HG03342 (cell line): ENCODE results near the gene KRTAP9-3.
"Not testable (repeated sequence)": the region's sequence is repeated elsewhere in the genome, so short reads cannot be mapped to it uniquely, and the experiment has no call there.

Experiments used
- ATAC-seq: cut with Tn5 transposase; IDR thresholded peaks from one replicate; pipeline ENCODE4 v1.9.1; 2021; ENCODE audit warnings: mild to moderate bottlenecking, moderate library complexity; ENCODE audit not compliant: unreplicated experiment

Gene KRTAP9-3

DNA sequence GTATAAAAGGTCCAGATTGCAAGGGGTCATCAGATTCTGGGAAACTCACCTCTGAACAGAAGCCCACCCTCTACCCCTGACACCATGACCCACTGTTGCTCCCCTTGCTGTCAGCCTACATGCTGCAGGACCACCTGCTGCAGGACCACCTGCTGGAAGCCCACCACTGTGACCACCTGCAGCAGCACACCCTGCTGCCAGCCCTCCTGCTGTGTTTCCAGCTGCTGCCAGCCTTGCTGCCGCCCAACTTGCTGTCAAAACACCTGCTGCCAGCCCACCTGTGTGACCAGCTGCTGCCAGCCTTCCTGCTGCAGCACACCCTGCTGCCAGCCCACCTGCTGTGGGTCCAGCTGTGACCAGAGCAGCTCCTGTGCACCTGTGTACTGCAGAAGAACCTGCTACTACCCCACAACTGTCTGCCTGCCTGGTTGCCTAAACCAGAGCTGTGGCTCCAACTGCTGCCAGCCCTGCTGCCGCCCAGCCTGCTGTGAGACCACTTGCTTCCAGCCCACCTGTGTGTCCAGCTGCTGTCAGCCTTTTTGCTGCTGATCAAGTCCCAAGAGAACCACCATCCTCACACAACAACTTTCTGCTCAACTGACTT, 17.5 kb downstream of the KRTAP9-3 start, which contains the start of gene KRTAP9-4:
TSS of gene KRTAP9-4 (plus strand) at position 51 of the 604 bp plus-strand sequence. CDS start at position 85, 34 bp downstream.
- not testable (repeated sequence) for ATAC-seq

DNA sequence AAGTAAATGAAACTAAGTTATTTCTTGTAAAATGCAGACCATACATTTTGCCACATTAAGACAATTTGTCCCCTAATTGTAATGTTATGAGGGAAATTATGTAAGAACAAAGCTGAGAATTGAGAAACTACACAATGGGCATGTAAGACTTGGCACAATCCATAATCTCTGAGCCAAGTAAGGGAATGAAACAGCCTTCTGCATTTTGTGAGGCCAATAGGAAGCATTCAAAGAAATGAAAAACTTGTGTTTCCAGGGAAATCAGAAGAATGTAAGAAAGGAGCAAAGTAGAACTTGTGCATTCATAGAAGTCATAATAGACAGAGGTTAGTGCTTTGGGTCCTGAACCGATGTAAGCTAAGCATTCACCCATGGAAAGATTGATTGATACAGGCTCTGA, 19.0 kb downstream of the KRTAP9-3 start:
- no peak for ATAC-seq

DNA sequence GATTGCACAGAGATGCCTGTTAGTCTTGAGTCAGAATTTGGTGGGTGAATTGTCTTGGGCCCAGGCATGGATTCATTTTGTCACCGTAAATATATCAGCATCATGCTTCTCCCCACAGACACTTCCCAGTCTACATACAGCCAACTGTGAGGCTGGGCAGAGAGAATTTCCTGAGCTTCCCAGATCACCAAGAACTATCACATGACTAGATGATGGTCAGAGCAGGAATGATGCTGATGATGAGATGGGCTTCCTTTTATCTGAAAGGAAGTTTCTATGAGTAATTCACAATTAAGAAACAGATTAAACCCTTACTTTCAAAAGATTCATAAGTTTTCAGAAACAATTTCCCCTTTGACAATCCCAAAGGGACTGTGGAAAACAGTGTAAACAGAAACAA, 22.6 kb downstream of the KRTAP9-3 start:
- ATAC-seq = no peak

DNA sequence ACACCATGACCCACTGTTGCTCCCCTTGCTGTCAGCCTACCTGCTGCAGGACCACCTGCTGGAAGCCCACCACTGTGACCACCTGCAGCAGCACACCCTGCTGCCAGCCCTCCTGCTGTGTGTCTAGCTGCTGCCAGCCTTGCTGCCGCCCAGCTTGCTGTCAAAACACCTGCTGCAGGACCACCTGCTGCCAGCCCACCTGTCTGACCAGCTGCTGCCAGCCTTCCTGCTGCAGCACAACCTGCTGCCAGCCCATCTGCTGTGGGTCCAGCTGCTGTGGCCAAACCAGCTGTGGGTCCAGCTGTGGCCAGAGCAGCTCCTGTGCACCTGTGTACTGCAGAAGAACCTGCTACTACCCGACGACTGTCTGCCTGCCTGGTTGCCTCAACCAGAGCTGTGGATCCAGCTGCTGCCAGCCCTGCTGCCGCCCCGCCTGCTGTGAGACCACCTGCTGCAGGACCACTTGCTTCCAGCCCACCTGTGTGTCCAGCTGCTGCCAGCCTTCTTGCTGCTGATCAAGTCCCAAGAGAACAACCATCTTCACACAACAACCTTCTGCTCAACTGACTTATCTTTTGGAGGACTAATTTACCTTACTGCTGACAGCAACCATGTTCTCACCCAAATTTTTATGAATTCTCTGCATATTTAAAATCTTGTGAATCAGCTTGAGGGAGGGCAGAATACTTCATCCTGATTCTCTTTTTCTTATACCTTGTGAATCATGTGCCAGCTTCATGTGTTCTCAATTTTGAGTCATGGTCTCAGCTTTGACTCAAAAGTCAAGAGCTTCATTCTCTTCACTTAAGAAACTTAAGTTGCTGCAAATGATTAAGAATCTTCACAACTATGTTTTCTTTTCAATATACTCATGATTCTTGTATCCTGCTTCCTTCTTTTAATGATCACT, 23.4 kb downstream of the KRTAP9-3 start, which contains the start of gene KRTAP9-9:
TSS of gene KRTAP9-9 (plus strand) at position 4 of the 910 bp plus-strand sequence.
- not testable (repeated sequence) for ATAC-seq

DNA sequence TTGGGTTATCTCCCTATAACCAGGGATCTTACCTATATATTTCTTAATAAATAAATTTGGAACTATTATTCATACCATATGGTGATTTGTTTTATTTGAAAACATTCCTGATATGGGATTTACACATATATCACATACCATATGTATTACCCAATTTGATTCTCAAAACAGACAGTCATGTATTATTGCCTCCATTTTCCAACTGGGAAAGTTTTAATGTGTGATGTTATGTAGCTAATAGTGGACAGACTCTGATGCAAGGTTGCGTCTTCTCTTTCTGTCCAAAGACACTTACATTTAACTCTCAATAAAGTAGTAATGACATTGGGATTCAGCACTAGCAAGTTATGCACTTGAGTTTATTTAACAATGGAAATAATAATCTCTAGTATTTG, 24.0 kb downstream of the KRTAP9-3 start:
- ATAC-seq = no peak

DNA sequence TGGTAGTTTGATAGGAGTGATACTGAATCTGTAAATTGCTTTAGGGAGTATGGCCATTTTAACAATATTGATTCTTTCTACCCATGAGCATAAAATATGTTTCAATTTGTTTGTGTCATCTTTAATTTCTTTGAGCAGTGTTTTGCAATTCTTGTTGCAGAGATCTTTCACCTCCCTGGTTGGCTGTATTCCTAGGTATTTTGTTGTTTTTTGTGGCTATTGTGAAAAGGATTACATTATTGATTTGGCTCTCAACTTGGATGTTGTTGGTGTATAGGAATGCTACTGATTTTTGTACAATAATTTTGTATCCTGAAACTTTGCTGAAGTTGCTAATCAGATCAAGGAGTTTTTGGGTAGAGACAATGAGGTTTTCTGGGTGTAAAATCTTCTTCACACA, 26.2 kb downstream of the KRTAP9-3 start:
- ATAC-seq = no peak

DNA sequence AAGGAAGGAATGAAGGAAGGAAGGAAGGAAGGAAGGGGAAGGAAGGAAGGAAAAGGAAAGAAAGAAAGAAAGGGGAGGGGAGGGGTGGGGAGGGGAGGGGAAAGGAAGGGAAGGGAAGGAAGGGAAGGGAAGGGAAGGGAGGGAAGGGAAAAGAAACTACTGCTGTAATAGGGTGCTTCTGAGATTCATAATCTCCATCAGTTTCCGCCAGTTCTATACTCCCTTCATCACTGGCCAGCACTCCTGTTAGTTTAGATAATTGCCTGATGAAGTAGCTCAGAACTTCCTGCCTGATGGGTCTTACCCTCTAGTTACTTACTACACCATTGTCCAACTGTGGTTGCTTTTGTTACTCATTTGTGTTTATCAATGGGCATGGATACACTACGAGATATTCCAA, 31.0 kb downstream of the KRTAP9-3 start:
- ATAC-seq = no peak

DNA sequence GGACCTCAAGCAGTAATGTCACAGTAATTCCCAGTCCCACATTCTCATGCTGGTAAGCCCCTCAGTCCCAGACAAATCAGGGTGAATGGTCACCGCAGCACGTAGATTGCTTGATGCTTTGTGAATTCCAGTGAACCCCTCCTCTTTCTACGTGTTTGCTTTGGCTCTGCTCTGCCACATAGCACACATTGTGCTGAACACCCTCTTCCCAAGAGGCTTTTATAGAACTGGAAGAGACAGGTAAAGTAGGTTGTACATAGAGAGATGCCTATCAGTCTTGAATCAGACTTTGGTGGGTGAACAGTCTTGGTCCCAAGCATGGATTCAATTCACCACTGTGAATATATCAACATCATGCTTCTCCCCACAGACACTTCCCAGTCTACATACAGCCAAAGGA, 32.4 kb downstream of the KRTAP9-3 start:
- no peak for ATAC-seq

DNA sequence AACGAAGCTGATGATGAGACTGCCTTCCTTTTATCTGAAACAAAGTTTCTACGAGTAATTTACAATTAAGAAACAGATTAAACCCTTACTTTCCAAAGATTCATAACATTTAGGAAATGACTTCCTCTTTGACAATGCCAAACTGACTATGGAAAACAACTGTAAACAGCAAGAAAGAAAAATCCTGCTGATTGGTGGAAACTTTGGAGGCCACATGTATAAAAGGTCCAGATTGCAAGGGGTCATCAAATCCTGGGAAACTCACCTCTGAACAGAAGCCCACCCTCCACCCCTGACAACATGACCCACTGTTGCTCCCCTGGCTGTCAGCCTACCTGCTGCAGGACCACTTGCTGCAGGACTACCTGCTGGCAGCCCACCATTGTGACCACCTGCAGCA, 32.8 kb downstream of the KRTAP9-3 start, which contains the start of gene KRTAP9-6:
TSS of gene KRTAP9-6 (plus strand) at position 301 of the 400 bp plus-strand sequence. CDS start at position 301, 0 bp downstream.
- no peak for ATAC-seq

DNA sequence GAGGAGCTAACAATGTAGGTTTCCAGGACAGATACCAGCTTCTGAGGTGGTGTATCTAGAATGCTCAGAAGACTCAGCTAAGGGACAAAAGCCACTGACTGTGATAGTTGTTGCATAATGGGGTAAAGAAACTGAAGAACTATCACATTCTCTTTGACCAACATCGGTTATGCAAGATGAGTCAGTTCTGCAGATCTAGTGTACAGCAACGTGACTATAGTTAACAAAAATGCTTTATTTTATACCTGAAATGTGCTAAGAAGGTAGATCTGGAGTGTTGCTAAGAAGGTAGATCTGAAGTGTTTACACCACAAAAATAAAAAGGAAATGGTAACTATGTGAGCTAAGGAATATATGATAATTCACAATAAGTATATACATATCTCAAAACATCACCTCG, 35.5 kb downstream of the KRTAP9-3 start:
- no peak for ATAC-seq

DNA sequence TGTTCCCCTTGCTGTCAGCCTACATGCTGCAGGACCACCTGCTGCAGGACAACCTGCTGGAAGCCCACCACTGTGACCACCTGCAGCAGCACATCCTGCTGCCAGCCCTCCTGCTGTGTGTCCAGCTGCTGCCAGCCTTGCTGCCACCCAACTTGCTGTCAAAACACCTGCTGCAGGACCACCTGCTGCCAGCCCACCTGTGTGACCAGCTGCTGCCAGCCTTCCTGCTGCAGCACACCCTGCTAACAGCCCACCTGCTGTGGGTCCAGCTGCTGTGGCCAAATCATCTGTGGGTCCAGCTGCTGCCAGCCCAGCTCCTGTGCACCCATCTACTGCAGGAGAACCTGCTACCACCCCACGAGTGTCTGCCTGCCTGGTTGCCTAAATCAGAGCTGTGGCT, 39.1 kb downstream of the KRTAP9-3 start:
- not testable (repeated sequence) for ATAC-seq

DNA sequence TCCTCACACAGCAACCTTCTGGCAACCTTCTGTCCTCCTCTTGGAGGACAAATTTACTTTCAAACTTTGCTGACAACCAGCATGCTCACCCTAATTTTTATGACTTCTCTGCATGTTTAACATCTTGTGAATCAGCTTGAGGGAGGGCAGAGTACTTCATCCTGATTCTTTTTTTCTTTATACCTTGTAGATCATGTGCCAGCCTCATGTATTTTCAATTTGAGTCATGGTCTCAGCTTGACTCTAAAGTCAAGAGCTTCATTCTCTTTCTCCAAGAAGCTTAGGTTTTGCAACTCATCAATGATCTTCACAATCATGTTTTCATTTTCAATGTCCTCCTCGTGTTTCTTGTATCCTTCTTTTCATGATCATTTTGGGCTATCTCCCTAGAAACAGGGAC, 39.6 kb downstream of the KRTAP9-3 start:
- ATAC-seq = no peak

DNA sequence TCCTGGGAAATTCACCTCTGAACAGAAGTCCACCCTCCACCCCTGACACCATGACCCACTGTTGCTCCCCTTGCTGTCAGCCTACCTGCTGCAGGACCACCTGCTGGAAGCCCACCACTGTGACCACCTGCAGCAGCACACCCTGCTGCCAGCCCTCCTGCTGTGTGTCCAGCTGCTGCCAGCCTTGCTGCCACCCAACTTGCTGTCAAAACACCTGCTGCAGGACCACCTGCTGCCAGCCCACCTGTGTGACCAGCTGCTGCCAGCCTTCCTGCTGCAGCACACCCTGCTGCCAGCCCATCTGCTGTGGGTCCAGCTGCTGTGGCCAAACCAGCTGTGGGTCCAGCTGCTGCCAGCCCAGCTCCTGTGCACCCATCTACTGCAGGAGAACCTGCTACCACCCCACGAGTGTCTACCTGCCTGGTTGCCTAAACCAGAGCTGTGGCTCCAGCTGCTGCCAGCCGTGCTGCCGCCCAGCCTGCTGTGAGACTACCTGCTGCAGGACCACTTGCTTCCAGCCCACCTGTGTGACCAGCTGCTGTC, 43.5 kb downstream of the KRTAP9-3 start, which contains the start of gene KRTAP9-7:
TSS of gene KRTAP9-7 (plus strand) at position 51 of the 543 bp plus-strand sequence. CDS start at position 51, 0 bp downstream.
- not testable (repeated sequence) for ATAC-seq

DNA sequence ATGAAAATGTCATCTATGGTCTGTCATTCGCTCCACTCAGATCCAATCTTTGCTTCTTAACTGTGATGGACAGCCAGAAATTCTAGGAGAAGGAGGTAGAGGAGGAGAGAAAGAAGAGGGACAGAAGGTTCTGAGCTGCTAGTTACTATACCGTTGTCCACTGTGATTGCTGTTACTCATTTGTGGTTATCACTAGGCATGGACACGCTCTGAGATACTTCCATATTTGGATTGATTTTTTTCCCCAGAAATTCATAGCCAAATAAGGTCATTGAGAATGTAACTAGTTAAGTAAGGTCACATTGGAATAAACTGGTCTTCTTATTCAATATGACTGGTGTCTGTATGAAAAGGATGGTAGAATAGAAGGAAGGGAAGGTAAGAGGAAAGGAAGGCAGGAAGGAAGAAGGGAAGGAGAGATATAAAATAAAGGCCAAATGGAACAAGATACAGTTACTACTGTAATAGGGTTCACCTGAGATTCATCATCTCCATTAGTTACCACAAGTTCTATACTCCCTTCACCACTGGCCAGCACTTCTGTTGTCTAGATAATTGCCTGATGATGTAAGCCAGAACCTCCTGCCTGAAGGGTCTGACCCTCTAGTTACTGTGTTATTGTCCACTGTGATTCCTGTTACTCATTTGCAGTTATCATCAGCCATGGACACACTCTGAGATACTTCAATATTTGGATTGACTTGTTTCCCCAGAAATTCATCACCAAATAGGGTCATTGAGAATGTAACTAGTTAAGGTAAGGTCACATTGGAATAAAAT, 46.1 kb downstream of the KRTAP9-3 start:
- no peak for ATAC-seq
